Skeletal muscle tissue (tissue), 4 donors: ENCODE data around the gene STX11. TPM values are rescaled to one million over a fixed set of nuclear protein-coding genes. Genes with fewer than 3 reads are reported as not detected.

ENCODE experiments used
- H3K27ac ChIP-seq: one replicate; pipeline ENCODE4 v1.7.0; 2013; ENCODE audit warnings: mild to moderate bottlenecking, low read depth, low read length, inconsistent platforms
- H3K27me3 ChIP-seq, 3 donors: one replicate each; pipeline ENCODE4 v1.7.0; 2013; ENCODE audit warnings: low read length in 3 of 3; ENCODE audit not compliant: control insufficient read depth in 3 of 3, insufficient read depth in 3 of 3
- H3K36me3 ChIP-seq, 3 donors: one replicate each; pipeline ENCODE4 v1.7.0; 2013; ENCODE audit warnings: low read length in 3 of 3; ENCODE audit not compliant: control insufficient read depth in 3 of 3, insufficient read depth in 3 of 3
- H3K4me1 ChIP-seq, 3 donors: one replicate each; pipeline ENCODE4 v1.7.0; 2013; ENCODE audit warnings: low read length in 3 of 3, mild to moderate bottlenecking in 3 of 3; ENCODE audit not compliant: control insufficient read depth in 3 of 3, insufficient read depth in 3 of 3
- H3K4me3 ChIP-seq, 3 donors: one replicate each; pipeline ENCODE4 v1.7.0; 2013; ENCODE audit warnings: low read length in 3 of 3
- H3K9ac ChIP-seq, 3 donors: one replicate each; pipeline ENCODE4 v1.7.0; 2013; ENCODE audit warnings: low read length in 3 of 3, mild to moderate bottlenecking in 3 of 3, moderate library complexity in 2 of 3, low read depth in 1 of 3
- H3K9me3 ChIP-seq, 3 donors: one replicate each; pipeline ENCODE4 v1.7.0; 2013; ENCODE audit warnings: low read length in 3 of 3; ENCODE audit not compliant: control insufficient read depth in 3 of 3
- total RNA-seq: library from RNA; depleted of rRNA; stranded (reverse); fragments of >200 nt; gene quantifications from one replicate; pipeline ENCODE4 v1.2.3, GENCODE V29; 2014
- donor health status: Osteomylitis.

Gene STX11
- total RNA-seq, 1 donor from 2014 or later = 2.1 TPM

DNA sequence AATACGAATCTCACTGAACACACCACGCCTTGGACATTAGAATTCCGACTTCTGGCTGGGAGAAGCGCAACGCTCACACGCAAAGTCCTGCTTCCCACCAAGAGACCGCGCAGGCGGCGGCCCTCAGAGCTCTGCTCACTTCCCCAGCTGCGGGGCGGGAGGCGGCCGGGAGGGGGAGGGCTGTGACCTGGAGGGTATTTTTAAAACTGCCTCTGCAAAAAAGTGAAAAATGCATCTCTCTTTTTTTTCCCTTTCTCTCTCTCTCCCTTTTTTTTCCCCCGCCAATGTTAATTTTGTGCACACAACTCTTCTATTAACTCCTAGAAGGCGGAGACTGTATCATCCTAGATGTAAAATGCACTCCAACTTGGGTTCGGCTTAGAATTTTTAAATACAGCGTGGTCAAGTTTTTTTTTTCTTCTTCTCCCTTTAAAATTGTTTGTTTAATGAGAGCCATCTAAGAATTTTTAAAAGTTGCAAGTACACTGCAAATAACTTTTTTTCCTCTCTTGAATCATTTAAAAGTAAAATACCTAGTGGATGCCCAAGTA, 66.4 kb downstream of the STX11 start:
- H3K27ac ChIP-seq = peak overlapping the region; percentile 89
- H3K27me3 ChIP-seq = no peaks in the 10 kb centered on the region
- peaks cover 10 to 13% (median 11%) of the 10 kb centered on the region in 3 donors for H3K4me1 ChIP-seq
- no peaks in the 10 kb centered on the region for H3K36me3 ChIP-seq
- H3K9me3 ChIP-seq = no peaks in the 10 kb centered on the region
- peak overlapping the region; percentile 83 to 94 (median 86) for H3K9ac ChIP-seq
- peak overlapping the region; percentile 91 to 95 (median 94) for H3K4me3 ChIP-seq

DNA sequence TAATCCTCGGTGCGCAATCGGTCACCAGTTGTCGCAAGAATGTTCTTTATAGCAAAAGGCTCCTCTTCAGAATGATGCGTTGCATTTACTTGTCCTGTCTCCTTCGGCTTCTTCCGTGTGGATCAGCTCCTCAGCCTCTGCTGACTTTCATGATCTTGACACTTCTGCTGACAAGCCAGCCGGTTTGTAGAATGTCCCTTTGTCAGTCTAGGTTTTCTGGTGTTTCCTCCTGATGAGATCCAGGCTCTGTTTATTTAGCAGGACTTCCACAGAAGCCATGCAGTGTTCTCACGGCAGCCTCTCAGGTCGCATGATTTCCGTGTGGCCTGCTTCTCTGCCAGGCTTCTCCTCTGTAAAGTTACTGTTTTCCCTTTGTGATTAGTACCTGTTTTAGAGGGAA, 66.9 kb downstream of the STX11 start:
- Histone ChIP-seq H3K27me3 (no peaks in the 10 kb centered on the region), H3K9me3 (no peaks in the 10 kb centered on the region), H3K4me3 (peak overlapping the region in 2 of 3 donors; percentile 94 to 95), H3K27ac (no peak overlapping the region), H3K36me3 (no peaks in the 10 kb centered on the region), H3K9ac (no peak overlapping the region), H3K4me1 (peaks cover 10 to 13% (median 11%) of the 10 kb centered on the region in 3 donors)

- Histone ChIP-seq H3K27me3 (no peaks in the 10 kb centered on the region), H3K4me3 (no peak overlapping the region), H3K4me1 (peaks cover 10 to 13% (median 11%) of the 10 kb centered on the region in 3 donors), H3K27ac (no peak overlapping the region), H3K9ac (no peak overlapping the region), H3K36me3 (no peaks in the 10 kb centered on the region), H3K9me3 (no peaks in the 10 kb centered on the region)
These were observed 67.5 kb downstream of the STX11 start for GRCh38 chr6:144217797-144218196.

DNA sequence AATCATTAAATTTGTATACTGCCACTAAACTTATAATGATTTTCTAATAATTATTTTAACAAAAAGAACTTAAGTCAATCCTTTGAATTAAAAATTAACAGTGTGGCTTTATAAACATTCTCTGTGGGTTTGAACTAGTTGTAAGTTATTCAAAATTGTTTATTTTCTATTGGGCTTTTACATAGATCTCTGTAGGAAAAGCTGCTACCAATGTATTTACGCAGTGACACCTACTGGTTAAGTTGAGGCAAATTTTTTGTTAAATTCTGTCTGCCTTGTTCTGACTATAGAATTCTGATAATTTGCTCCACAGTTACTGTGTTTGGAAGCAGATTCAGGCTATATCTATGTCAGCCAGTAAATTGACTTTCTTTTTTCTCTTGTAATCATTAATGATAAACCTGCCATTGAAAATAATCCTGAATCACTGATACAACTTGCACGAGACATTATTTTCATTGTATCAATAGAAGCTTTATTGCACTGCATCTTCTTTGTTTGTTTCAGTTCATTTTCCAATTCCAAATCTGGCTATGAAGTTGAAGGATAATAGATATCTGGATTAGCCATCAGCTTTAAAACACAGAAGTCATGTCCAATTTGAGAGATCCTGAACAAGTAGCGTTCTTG, 68.9 kb downstream of the STX11 start:
- no peaks in the 10 kb centered on the region for H3K9me3 ChIP-seq
- H3K27me3 ChIP-seq = no peaks in the 10 kb centered on the region
- peaks cover 10 to 13% (median 11%) of the 10 kb centered on the region in 3 donors for H3K4me1 ChIP-seq
- no peak overlapping the region for H3K9ac ChIP-seq
- no peaks in the 10 kb centered on the region for H3K36me3 ChIP-seq
- no peak overlapping the region for H3K27ac ChIP-seq
- H3K4me3 ChIP-seq = no peak overlapping the region

DNA sequence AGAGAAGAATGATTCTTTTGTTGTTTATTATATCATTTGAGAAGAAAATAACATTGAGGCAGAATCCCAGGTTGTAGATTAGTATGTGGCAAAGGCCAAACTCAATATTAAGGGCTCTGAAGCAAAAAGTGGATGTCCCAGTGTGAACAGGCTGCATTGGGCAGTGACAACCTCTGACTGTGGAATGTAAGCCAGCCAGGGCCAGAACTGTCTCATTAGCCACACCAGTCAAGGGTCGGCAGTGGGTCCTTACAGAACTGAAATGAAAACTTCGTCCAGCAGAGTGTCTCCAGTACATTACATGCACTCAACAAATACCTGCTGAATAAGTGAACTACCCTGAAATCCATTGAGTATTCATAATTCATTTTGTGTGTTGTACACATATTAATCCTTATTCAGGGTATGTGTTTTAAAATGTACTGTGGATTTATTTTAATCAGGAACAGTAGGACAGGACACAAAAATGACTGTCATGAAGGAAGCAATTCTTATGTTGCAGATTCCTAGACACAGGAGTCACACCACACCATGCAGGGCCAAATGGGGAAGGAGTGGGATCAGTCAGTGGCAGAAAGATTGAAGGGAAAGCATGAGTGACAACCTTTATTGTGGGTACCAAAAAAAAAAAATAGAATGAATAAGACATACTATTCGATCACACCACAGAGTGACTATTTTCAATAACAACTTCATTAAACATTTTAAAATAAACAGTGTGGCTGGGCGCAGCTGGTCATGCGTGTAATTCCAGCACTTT, 69.9 kb downstream of the STX11 start:
- Histone ChIP-seq H3K27ac (no peak overlapping the region), H3K9me3 (no peaks in the 10 kb centered on the region), H3K9ac (no peak overlapping the region), H3K27me3 (no peaks in the 10 kb centered on the region), H3K36me3 (no peaks in the 10 kb centered on the region), H3K4me1 (peaks cover 6 to 7% (median 7%) of the 10 kb centered on the region in 3 donors), H3K4me3 (no peak overlapping the region)

DNA sequence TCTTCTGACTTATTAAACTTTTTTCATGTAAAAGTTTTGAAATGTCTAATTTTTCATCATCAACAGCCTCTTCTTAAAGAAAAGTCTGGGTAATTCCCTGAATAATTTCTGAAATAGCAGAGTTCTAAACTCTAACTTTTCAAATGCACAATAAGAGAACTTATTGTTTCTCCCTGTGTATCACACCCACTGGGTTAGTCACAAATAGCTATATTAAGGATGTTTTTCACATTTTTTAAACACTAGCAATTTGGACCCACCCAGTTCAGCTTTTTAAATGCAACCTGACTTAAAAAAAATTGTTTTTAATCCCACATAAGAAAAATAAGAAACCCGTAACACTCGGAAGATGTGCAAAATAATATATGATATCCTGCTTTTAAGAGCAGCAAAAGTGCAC, 73.4 kb downstream of the STX11 start:
- H3K4me3 ChIP-seq = no peak overlapping the region
- no peak overlapping the region for H3K9ac ChIP-seq
- no peaks in the 10 kb centered on the region for H3K27me3 ChIP-seq
- no peaks in the 10 kb centered on the region for H3K4me1 ChIP-seq
- no peak overlapping the region for H3K27ac ChIP-seq
- no peaks in the 10 kb centered on the region for H3K9me3 ChIP-seq
- no peaks in the 10 kb centered on the region for H3K36me3 ChIP-seq

GRCh38 chr6:144231721-144232120, 81.4 kb downstream of the STX11 start:
- Histone ChIP-seq H3K27me3 (no peaks in the 10 kb centered on the region), H3K27ac (peak overlapping the region; percentile 62), H3K9me3 (no peaks in the 10 kb centered on the region), H3K9ac (no peak overlapping the region), H3K4me3 (no peak overlapping the region), H3K4me1 (peaks cover 2 to 9% (median 4%) of the 10 kb centered on the region in 3 donors), H3K36me3 (no peaks in the 10 kb centered on the region)

DNA sequence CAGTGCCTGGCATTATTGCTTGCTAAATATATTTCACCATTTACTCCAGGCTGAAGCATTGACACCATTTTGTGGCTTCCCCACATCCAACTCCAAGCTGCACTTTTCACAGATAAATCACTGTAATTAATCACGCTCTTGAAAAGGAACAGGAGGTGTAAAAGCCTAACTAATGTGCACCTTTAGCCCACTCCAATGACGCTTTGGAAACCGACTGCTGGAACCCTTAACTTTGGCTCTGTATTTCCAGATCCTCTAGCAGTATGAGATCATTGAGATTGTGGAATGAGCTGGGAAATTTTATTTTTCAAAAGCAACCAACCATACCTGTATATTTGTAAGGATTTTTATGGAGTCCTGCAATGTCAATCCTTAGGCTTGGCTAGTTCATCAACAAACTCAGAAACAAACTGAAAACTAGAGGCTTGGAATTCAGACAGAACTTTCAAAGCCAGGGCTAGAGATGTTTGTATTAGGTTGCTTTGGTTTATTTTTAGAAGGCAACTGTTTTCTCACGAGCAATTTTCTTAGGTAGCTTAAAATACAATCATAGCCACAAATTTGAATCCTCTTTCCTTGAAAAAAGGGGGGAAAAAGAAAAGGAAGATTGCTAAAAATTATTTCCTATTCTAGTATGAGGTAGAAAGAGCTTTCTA, 82.0 kb downstream of the STX11 start:
- peak overlapping the region; percentile 62 for H3K27ac ChIP-seq
- H3K36me3 ChIP-seq = no peaks in the 10 kb centered on the region
- no peak overlapping the region for H3K9ac ChIP-seq
- H3K4me3 ChIP-seq = peak overlapping the region in 1 of 3 donors; percentile 29
- H3K4me1 ChIP-seq = peaks cover 2 to 9% (median 4%) of the 10 kb centered on the region in 3 donors
- no peaks in the 10 kb centered on the region for H3K9me3 ChIP-seq
- no peaks in the 10 kb centered on the region for H3K27me3 ChIP-seq

GRCh38 chr6:144232832-144233230, 82.5 kb downstream of the STX11 start:
- Histone ChIP-seq H3K9ac (no peak overlapping the region), H3K27me3 (no peaks in the 10 kb centered on the region), H3K27ac (peak overlapping the region; percentile 62), H3K9me3 (no peaks in the 10 kb centered on the region), H3K4me1 (peaks cover 2 to 9% (median 4%) of the 10 kb centered on the region in 3 donors), H3K36me3 (no peaks in the 10 kb centered on the region), H3K4me3 (no peak overlapping the region)
